ENCODE measurements around the gene PLCD1.

PLCD1 gene

DNA sequence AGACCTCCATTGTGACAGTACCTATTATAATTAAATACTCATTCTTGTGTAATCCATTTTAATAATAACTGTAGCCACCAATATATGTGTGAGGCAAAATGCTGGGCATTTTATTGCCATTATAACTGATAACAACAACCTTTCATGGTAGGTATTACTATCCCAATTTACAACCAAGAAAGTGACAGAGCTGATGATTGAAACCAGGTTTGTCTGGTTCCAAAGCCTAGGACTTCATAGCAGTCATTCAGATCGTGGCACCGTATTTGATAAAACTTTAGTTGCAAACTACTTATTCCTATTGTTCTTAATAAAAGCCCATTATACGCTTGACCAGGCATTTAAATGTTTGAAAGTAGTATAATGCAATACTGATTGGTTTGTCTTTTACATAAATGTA lies 65.3 kb downstream of the PLCD1 start:
- no peak for DNase-seq (ENCODE audit: low read depth)

DNA sequence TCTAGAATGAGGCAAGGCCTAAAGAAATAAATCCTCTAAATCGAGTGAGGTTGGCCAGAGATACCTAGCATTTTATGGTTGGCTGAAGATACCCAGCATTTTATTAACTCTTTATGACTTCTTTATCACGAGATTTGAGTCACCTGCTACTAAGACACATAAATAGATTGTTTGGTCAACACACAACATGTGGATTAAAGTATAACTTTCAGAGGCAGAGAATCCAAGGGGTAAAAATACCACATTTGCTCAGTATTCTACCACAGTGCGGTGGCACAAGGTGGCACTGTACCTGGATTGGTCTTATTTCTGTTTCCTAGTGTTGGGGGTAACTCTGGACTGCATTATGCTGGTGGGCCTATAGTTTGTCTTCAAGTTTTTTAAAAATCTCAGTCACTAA lies 65.8 kb downstream of the PLCD1 start:
- no peak for DNase-seq (ENCODE audit: low read depth)

DNA sequence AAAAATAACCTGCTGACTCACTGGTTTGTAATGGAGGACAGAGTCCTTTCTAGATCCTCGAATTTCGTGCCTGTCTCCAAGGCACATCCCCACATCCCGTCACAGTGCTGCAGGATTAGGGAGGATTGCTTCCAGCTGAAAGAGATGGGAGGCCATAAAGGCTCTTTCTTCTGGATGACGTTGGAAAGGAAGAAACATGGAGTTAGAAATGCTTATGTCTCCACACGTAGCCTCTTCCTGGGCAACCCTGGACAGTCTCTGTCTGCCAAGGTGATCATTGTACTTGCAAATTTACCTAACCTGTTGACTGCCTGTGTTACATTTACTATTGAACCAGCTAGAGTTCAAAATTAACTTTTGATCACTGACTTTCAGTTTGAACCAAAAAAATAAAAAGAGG lies 66.4 kb downstream of the PLCD1 start:
- DNase-seq (ENCODE audit: low read depth), result no peak

DNA sequence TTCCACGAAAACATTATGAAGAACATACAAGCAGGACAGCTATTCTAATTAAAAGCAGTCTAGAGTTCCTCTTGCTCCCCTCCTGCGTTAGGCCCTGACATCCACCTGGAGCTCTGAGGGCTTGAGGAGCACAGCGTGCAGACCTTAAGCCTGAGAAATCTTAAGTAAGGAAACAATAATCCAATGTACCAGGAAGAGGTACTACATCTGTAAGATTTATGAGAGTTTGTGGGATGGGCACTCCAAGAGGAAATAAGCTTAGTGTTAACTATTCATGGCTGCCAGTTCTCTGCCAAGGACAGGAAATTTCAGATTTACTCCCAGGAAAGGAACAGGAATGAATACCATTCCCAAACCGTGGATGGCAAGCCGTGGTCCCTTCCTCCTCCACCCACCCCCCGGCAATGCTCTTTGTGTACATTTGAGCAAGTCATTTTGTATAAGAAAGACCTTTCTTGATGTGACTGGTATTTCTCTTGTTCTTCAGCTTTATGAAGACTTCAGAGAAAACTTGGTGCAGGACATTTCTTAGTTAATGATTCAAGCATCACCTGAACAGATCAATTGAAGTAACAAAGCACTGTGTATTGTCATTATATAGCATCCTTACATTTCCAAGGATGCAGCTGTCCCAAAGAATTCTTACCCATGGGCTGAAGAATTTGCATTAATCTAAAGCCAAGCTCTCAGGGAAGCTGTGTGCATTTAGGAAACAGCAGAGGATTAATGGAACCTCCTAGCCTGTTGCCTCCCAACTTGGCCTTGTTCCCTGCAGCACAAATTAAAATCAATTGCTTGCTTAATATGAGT lies 67.6 kb downstream of the PLCD1 start:
- DNase-seq (ENCODE audit: low read depth), result no peak

DNA sequence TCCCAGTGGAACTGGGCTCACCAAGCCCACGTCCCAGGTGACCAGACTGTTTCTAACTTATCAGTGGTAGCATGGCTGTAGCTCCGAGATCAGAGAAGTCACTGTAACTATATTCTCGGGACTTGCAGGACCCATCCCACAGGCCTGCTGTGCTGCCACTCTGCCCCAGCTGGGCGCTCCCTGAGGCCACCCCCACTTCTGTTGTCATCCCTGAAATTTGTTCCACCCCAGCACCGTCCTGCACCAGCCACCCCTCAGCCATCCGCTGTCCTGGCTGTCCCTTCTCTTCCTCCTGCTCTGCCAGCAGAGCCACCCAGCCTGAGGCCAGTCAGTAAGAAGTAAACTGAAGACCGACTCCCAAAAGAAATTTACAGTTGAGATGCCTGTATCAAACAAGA lies 71.9 kb downstream of the PLCD1 start:
- DNase-seq (ENCODE audit: low read depth), result no peak

Data from CMK (cell line).